Small intestine (tissue), 7 donors: ENCODE results near the gene PDZD4. TPM values are rescaled to one million over a fixed set of nuclear protein-coding genes. Genes with fewer than 3 reads are reported as not detected.

Experiments
- DNase-seq, 2 donors: peaks; one replicate each; pipeline versions ENCODE4 v3.0.0 to v3.0.0-alpha.2; 2013
- FAIRE-seq: peaks from 2 replicates; lab custom pipeline; 2012; peaks lifted over from hg19 to GRCh38; lab: Jason Lieb, UNC
- H3K27ac ChIP-seq, 3 donors: one replicate each; pipeline ENCODE4 v1.5.1; 2013; ENCODE audit warnings: low read length in 2 of 3, mild to moderate bottlenecking in 2 of 3, control low read depth in 1 of 3, inconsistent platforms in 1 of 3, low read depth in 1 of 3, moderate library complexity in 1 of 3
- H3K27me3 ChIP-seq, 3 donors: one replicate each; pipeline ENCODE4 v1.6.1; 2013; ENCODE audit warnings: low read length in 3 of 3, inconsistent platforms in 1 of 3; ENCODE audit not compliant: control insufficient read depth in 3 of 3, insufficient read depth in 3 of 3
- H3K36me3 ChIP-seq, 3 donors: one replicate each; pipeline ENCODE4 v1.6.1; 2013; ENCODE audit warnings: low read length in 3 of 3, inconsistent platforms in 1 of 3, low read depth in 1 of 3, mild to moderate bottlenecking in 1 of 3, moderate library complexity in 1 of 3; ENCODE audit not compliant: control insufficient read depth in 3 of 3, insufficient read depth in 2 of 3
- H3K4me1 ChIP-seq, 3 donors: one replicate each; pipeline ENCODE4 v1.6.1; 2013; ENCODE audit warnings: low read length in 2 of 3, inconsistent platforms in 1 of 3, low read depth in 1 of 3, mild to moderate bottlenecking in 1 of 3, moderate library complexity in 1 of 3; ENCODE audit not compliant: control insufficient read depth in 3 of 3, insufficient read depth in 2 of 3
- H3K4me3 ChIP-seq, 3 donors: one replicate each; pipeline ENCODE4 v1.5.1; 2013; ENCODE audit warnings: low read length in 3 of 3, control low read depth in 1 of 3, inconsistent platforms in 1 of 3, low read depth in 1 of 3, mild to moderate bottlenecking in 1 of 3, moderate library complexity in 1 of 3
- H3K9me3 ChIP-seq, 2 donors: one replicate each; pipeline ENCODE4 v1.6.1; 2013; ENCODE audit warnings: low read depth in 1 of 2, low read length in 1 of 2; ENCODE audit not compliant: control insufficient read depth in 2 of 2, insufficient read depth in 1 of 2
- WGBS, 3 donors: extraction: QIAGEN DNeasy Blood & Tissue Kit; methylation state at CpG; one replicate each; pipeline ENCODE4 v1.1.7; 2013; 5-methylcytosine and 5-hydroxymethylcytosine counted together
- polyA plus RNA-seq, 4 donors: library from polyadenylated mRNA; stranded (reverse) in 3 of 4; unstranded in 1 of 4; fragments of 200-250 nt in 3 of 4; fragments of 120-200 nt in 1 of 4; gene quantifications; one replicate each; pipeline versions ENCODE4 v1.2.1 to v1.2.3, GENCODE V29; 2013
- donor health status: healthy with polysubstance abuse.
- donor health status: control.
- donor health status: control.
- donor health status: Bipolar disorder and iron deficiency.
- donor health status: healthy.

The PDZD4 gene
- polyA plus RNA-seq, 4 donors, result 0.22 to 11.5 (median 2.4) TPM

- H3K4me1 ChIP-seq, result no peaks in the 10 kb centered on the region
- FAIRE-seq (no peak), DNase-seq (no peak)
- no peak overlapping the region for H3K27ac ChIP-seq
- no peaks in the 10 kb centered on the region for H3K9me3 ChIP-seq
- 70 to 86% (median 74%) methylated on average over 12 to 18 of the region's 18 CpGs for WGBS, 3 donors
- H3K27me3 ChIP-seq, result no peaks in the 10 kb centered on the region
- H3K36me3 ChIP-seq, result no peaks in the 10 kb centered on the region
- H3K4me3 ChIP-seq, result no peak overlapping the region
Measured at GRCh38 chrX:153763298-153763932, 66.9 kb downstream of the PDZD4 start.

DNA sequence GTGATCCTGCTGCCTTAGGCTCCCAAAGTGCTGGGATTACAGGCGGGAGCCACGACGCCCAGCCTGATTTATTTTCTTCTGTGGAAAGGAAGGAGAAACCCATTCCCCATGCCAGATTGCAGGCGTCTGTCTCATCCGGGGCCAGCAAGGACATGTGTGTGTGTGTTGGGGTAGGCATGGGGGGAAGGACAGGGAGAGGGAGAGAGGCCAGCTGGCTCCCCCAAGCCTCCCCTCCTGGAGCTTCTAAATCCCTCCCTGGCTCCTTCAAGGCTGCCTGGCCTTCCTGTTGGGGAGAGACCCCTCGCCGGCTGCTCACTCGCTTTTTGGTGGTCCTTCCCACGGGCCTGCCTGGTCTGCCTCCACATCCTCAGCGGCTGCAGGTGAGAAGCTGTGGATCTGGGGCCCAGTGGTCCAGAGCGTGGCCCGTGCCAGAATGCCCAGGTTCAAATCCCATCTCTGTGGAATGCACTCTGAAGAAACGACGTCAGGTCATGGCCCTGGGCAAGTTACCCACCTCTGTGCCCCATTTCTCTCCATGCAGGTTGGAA is 67.6 kb downstream of the PDZD4 start:
- WGBS, 3 donors, result 83 to 87% (median 84%) methylated on average over 12 to 14 of the region's 14 CpGs
- FAIRE-seq (no peak), DNase-seq (no peak)
- no peaks in the 10 kb centered on the region for H3K36me3 ChIP-seq
- no peak overlapping the region for H3K27ac ChIP-seq
- H3K4me3 ChIP-seq, result no peak overlapping the region
- H3K4me1 ChIP-seq, result no peaks in the 10 kb centered on the region
- no peaks in the 10 kb centered on the region for H3K9me3 ChIP-seq
- no peaks in the 10 kb centered on the region for H3K27me3 ChIP-seq

GRCh38 chrX:153761863-153762262 is 68.5 kb downstream of the PDZD4 start:
- H3K36me3 ChIP-seq, result no peaks in the 10 kb centered on the region
- H3K4me1 ChIP-seq, result no peaks in the 10 kb centered on the region
- DNase-seq (no peak), FAIRE-seq (no peak)
- H3K27ac ChIP-seq, result no peak overlapping the region
- H3K9me3 ChIP-seq, result no peaks in the 10 kb centered on the region
- H3K4me3 ChIP-seq, result no peak overlapping the region
- WGBS, 3 donors, result 83 to 86% (median 84%) methylated on average over 14 to 15 of the region's 15 CpGs
- H3K27me3 ChIP-seq, result no peaks in the 10 kb centered on the region

- no peak for FAIRE-seq
Measured at GRCh38 chrX:153755136-153755535, 75.2 kb downstream of the PDZD4 start.

More at GRCh38 chrX:153755136-153755535, 75.2 kb downstream of the PDZD4 start:
- no peaks in the 10 kb centered on the region for H3K27me3 ChIP-seq
- no peaks in the 10 kb centered on the region for H3K9me3 ChIP-seq
- no peak overlapping the region for H3K4me3 ChIP-seq
- DNase-seq, result no peak
- 73 to 91% (median 90%) methylated on average over 1 of the region's 1 CpG for WGBS, 3 donors
- no peaks in the 10 kb centered on the region for H3K36me3 ChIP-seq
- H3K27ac ChIP-seq, result no peak overlapping the region
- H3K4me1 ChIP-seq, result no peaks in the 10 kb centered on the region

Other genes with a start within 250 kb of the PDZD4 start
- gene CCNQ, start 231.4 kb downstream of the PDZD4 start, polyA plus RNA-seq, result 10 to 100 TPM; 14.9 to 41.9 (median 34.4) TPM
- gene DUSP9, start 183.3 kb downstream of the PDZD4 start, polyA plus RNA-seq, result 1 to 10 TPM in 1 of 4 donors, under 1 TPM in 1, not detected in 2; 0.06 to 5.5 TPM
- gene PNCK, start 156.7 kb downstream of the PDZD4 start, polyA plus RNA-seq, result 10 to 100 TPM in 1 of 4 donors, 1 to 10 TPM in 2, not detected in 1; 1.1 to 54.5 (median 1.4) TPM
- 100 to 1,000 TPM in 1 of 4 donors, 10 to 100 TPM in 3; 34.0 to 140 (median 59.2) TPM for gene SLC6A8, start 142.6 kb downstream of the PDZD4 start, polyA plus RNA-seq
- 100 to 1,000 TPM in 2 of 4 donors, 10 to 100 TPM in 2; 68.4 to 243 (median 152) TPM for gene BCAP31, start 106.2 kb downstream of the PDZD4 start, polyA plus RNA-seq
- gene ABCD1, start 105.7 kb downstream of the PDZD4 start, polyA plus RNA-seq, result 10 to 100 TPM; 10.1 to 37.3 (median 20.4) TPM
- 1 to 10 TPM in 1 of 4 donors, under 1 TPM in 2, not detected in 1; 0.54 to 1.6 (median 0.66) TPM for gene PLXNB3, start 66.3 kb downstream of the PDZD4 start, polyA plus RNA-seq
- 1 to 10 TPM in 1 of 4 donors, under 1 TPM in 2, not detected in 1; 0.15 to 1.1 (median 0.27) TPM for gene SRPK3, start 49.5 kb downstream of the PDZD4 start, polyA plus RNA-seq
- 100 to 1,000 TPM in 1 of 4 donors, 10 to 100 TPM in 3; 59.9 to 114 (median 85.5) TPM for gene IDH3G, start 36.2 kb downstream of the PDZD4 start, polyA plus RNA-seq
- gene SSR4, start 35.9 kb downstream of the PDZD4 start, polyA plus RNA-seq, result 100 to 1,000 TPM; 288 to 694 (median 446) TPM
- gene L1CAM, start 55.6 kb upstream of the PDZD4 start, polyA plus RNA-seq, result 10 to 100 TPM in 1 of 4 donors, 1 to 10 TPM in 1, under 1 TPM in 1, not detected in 1; 0.54 to 16.3 (median 2.1) TPM
- gene AVPR2, start 74.1 kb upstream of the PDZD4 start, polyA plus RNA-seq, result 1 to 10 TPM in 1 of 4 donors, under 1 TPM in 1, not detected in 2; 0.31 to 3.5 TPM
- gene ARHGAP4, start 95.7 kb upstream of the PDZD4 start, polyA plus RNA-seq, result 10 to 100 TPM; 29.8 to 63.0 (median 49.0) TPM
- gene NAA10, start 104.5 kb upstream of the PDZD4 start, polyA plus RNA-seq, result 100 to 1,000 TPM in 3 of 4 donors, 10 to 100 TPM in 1; 55.6 to 152 (median 107) TPM
- 100 to 1,000 TPM in 1 of 4 donors, 10 to 100 TPM in 2, 1 to 10 TPM in 1; 5.1 to 114 (median 21.9) TPM for gene RENBP, start 114.1 kb upstream of the PDZD4 start, polyA plus RNA-seq
- gene HCFC1, start 141.3 kb upstream of the PDZD4 start, polyA plus RNA-seq, result 10 to 100 TPM in 2 of 4 donors, 1 to 10 TPM in 2; 7.6 to 32.9 (median 19.5) TPM
- gene TMEM187, start 142.2 kb upstream of the PDZD4 start, polyA plus RNA-seq, result 10 to 100 TPM in 1 of 4 donors, 1 to 10 TPM in 3; 4.2 to 10.1 (median 6.0) TPM
- 100 to 1,000 TPM in 3 of 4 donors, 10 to 100 TPM in 1; 57.2 to 135 (median 117) TPM for gene IRAK1, start 189.4 kb upstream of the PDZD4 start, polyA plus RNA-seq